Activated CD4-positive, alpha-beta T cell treated with anti-CD3 and anti-CD28 coated beads, Interleukin-2, amount 50 U/mL, for 24 hours (primary cell): ENCODE measurements around the gene HS1BP3.

ENCODE experiments used
- DNase-seq, 2 donors: peaks; one replicate each; pipeline ENCODE4 v3.0.0-alpha.2; 2020; ENCODE audit warnings: low read depth in 1 of 2, low spot score in 1 of 2

HS1BP3 gene

DNA sequence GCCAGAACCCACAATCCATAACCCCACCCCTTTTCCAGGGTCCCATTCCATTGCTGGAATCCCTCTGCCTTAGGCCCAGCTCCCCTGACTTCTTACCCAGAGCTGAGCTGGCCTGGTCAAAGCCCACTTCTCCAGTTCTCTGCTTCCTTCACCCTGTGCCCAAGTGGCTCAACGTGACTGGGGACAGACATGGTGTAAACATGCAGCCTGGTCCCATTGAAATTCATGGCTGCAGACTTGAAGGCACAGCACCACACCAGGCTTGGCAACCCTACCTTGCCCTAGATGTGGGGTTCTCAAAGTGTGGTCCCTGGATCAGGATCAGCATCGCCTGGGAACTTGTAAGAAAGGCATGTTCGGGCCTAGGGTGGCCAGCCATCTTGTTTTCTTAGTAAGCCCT lies 3.7 kb downstream of the HS1BP3 start:
- DNase-seq = no peak

DNA sequence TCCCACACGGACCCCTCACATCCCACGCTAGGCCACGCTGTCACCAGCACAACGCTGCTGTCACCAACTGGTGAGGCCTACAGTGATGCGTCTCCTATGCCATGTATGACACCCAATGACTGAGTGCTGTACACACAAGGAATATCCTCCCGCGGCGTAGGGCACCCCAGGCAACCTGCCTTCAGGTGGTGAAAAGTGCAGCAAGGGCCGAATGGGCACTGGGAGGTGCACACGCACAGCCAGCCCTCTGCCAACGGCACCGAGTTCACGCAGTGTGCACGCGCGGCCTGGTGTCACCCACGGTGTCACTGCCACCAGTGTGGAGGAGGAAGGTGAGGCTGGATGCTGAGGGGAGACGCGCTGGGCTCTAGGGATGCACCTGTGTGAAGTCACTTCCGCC lies 4.5 kb downstream of the HS1BP3 start:
- no peak for DNase-seq

DNA sequence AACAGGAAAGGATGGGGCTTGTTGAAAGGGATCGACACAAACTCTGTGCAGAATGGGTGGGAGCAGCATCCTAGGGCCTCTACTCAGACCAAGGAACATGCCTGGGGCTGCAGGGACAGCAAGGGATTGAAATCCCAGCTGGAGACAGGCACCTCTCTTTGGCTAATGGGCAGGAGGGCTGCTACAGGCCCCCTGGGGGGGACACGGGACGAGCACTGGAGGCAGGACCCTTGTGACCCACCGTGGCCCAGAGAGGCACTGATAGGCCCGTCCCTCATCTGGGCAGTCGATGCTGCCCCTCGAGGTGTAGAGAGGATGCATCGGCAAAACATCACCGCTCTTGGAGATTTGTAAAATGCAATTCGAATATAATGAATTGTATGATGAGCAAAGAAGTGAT lies 5.1 kb downstream of the HS1BP3 start:
- no peak for DNase-seq

DNA sequence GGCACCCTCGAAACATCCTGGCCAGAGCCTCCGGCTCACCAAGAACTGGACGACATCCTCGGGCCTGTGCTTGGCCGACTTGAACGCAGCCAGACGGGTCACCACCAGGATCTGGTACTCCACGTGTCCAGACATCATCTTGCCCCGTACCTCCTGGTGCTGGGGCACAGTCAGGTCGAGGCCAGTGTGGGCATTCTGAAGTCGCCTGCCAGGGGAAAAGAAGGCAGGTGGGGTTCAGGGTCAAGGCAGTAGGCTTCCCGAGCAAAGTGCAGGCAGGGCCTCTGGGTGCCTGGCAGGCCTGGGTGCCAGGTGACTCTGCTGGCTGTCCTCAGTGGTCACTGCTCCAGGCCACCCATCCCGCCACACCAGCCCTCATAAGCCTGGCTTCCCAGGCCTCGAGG lies 5.6 kb downstream of the HS1BP3 start:
- no peak for DNase-seq

DNA sequence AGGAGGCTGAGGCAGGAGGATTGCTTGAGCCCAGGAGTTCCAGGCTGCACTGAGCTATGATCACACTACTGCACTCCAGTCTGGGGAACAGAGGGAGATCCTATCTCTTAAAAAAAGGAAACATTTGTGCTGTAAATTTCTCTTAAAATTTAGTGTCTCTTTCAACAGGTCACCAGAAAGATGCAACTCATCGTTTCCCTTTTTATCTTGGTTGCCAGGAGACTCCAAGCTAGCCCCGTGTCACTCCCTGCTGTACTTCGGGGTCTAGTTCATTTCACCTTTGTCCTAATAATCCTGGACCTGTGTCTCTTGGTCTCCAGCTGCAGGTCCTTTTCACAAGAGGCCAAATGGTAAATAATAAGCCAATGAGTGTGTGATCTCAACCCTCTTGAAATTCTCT lies 7.1 kb downstream of the HS1BP3 start:
- no peak for DNase-seq

DNA sequence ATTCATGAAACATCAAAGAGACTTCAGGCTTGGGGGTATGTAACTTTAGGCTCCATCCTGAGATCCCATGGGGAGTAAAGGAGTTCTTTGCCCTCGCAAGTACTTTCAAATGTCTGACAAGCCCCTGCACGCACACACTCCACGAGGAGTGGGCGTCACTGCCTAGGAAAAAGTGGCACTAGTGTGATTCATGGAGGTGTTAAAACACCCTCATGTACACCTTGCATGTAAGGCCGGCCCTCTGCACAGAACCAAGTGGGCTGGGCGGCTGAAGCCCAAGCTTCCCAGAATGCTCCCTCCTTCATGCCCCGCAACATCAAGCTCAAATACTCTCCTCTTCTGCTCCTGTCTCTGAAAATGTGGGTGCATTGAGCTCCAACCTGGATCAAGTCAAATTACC lies 7.8 kb downstream of the HS1BP3 start:
- no peak for DNase-seq

DNA sequence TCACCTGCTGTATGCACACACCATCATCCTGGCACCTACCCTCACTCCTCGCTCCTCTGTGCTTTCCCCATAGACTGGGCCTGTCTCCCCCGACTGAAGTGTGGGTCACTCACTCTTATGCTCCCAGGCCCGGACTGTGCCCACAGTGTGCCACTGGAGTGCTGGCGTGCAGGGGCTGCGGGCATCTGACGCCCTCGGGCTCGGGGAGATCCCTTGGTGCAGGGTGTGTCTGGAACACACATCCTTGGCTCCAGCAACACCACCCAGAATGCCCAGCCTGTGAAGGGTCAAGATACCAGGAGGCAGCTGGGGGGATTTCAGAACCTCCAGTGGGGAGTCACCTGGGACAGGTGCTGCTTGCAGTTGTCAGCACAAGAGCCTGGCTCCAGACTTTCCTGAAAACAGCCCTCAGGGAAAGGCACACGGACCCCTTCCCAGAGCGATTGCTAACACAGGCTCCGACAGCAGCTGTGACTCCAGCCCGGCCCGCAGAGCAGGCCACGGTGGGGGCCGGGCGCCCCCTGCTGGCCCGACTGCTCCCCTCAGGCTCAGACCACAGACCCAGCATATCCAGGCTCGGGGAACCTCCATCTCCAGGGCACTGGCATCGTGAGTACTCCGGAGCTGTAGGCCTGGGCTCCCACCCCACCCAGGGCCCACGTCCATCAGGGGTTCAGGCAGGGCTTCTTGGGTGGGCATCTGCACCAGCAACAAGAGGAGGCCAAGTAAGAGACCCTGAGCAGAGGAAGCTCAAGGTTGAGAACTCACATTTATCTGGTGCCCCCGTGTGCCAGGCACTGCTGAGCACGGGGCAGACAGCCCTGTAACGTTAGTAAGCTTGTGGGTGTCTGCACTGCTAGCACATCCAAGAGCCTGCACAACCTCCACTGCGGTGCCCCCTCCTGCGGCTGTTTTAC lies 8.6 kb downstream of the HS1BP3 start:
- DNase-seq = peak; percentile 52 to 62

DNA sequence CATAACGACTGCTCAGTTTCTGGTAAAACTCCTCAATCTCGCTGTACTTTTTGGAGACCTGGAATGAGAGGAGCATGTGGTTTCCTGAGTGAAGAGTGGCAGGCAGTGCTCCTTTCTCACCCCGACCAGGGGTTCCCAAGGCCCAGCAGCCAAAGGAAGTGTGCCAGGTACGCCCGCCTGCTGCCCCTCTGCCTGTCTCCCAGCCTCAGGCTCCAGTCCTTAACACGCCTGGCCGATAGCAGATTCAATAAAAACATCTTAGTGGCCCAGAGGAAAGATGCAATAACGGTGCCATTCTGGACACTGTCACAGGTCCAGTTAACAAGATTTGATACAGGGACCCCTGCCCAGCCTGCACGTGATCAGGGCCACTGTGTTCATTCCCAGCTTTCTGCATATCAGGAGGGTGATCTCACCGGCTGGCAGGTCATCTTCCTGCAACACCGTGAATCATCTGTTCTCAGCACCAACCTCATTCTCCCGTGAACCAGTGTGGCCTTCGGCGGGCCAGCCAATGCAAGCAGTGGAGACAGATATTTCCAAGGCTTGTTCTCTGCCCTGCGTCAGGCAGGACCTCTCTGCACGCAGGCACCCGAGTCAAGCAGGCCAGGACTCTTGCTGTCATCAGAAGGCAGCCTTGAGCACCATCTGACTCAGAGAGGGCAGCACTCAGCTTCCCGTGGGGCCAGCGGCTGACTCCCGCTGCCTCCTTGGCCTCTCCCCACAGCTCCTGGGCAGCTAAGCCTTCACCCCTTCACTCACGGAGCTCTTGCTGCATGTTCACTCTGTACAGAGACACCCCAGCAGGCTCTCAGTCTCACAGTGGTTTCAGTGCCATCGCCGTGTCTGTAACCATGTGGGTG lies 9.5 kb downstream of the HS1BP3 start:
- no peak for DNase-seq

DNA sequence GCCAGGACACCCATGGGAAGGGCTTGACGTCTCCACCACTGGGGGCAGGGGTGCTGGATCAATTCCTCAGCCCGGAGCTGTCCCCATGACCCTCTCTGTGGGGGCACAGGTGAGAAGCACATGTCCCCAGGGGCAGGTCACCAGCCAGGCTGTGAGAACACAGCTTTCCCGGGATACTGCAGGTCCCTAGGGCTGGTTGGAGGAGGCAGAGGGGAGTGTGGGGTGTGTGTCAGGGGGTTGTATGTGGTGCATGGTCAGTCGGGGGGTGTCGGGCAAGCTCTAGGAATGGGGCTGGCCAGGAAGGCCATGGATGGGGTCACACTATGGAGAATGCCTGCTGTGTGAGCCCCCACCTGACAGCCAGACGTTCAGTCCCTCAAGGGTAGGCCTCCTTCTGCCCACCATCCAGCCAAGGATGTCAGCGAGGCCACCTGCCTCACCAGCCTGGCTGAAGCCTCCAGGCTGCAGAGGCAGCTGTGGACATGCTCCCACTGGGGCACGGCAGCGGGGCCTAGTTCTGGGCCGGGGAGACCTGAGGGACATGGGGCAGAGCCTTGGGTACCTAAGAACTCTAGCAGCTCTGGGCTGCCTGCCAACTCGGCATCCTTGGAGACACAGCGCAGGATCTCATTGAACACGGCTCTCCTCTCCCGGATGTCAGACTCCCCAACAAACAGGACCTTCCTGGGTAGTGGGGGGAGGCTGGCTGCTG lies 10.3 kb downstream of the HS1BP3 start:
- DNase-seq = no peak

DNA sequence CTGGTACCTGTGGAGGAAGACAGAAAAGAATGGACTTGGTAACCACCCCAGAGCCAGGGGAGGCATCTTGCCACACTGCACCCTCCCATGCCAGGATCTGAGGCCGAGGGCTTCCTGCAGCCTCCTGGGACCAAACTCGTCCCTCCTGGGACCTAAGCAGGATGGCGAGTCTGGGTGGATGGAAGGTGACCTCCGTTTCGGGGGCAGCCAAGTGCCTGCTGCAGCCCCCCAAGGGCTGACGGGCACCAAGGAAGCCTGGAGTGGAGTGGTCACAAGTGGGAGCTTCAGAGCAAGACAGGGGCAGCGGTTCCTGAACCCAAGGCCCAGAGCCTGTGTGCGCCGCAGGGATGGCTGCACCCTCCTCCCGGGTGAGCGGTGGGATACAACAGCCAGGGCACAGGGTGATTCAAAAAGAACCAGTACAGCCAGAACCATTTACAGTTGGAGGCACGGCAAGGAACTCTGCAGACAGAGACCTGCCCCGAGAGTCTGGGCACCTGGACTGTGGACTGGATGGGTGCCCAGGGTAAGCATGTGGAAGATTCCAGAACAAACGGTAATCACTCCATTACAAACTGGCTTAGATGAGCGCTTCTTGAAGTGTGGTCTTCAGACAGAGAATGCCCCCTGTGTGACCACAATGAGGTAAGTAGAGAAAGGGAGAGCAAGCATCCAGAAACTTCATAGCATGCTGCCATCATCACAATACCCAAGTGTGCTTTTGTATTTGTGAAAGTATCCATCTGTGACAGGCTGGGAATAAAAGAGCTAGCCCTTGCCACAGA lies 12.1 kb downstream of the HS1BP3 start:
- no peak for DNase-seq

DNA sequence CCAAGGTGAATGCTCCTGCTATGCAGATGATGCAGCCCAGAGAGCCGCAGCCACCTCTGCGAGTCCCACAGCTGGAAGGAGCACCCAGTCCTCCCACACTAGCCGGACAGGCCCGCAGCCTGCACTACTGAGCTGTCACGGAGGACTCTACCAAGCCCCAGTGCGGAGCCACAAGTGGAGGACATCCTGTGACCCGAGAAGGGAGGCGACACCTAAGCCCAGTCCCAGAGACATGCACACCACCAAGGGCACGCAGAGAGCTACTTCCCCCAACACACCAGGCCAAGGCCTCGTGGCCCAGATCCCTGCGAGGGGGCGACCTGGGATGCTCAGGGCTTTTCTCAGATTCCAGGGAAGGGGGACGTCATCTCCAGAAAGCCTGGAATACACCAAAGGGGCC lies 12.9 kb downstream of the HS1BP3 start:
- no peak for DNase-seq

DNA sequence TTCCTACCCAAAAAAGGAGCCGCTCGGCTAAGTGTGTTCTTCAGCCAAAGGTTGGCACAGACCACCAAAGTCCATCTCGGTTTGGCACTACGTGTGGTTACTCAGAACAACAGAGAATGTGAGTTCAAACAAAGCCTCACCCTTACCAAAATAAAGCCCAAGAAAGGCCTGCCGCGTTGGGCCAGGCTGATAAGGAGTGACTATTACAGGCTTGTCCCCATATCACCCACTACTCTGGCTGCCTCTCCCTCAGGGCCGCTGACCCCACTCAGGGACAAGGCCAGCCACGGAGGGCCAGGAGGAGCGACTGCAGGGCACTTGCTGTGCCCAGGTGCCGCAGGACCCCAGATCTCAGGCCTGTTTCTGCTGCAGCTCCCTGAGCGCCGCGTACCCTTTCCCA lies 13.8 kb downstream of the HS1BP3 start:
- DNase-seq = no peak

DNA sequence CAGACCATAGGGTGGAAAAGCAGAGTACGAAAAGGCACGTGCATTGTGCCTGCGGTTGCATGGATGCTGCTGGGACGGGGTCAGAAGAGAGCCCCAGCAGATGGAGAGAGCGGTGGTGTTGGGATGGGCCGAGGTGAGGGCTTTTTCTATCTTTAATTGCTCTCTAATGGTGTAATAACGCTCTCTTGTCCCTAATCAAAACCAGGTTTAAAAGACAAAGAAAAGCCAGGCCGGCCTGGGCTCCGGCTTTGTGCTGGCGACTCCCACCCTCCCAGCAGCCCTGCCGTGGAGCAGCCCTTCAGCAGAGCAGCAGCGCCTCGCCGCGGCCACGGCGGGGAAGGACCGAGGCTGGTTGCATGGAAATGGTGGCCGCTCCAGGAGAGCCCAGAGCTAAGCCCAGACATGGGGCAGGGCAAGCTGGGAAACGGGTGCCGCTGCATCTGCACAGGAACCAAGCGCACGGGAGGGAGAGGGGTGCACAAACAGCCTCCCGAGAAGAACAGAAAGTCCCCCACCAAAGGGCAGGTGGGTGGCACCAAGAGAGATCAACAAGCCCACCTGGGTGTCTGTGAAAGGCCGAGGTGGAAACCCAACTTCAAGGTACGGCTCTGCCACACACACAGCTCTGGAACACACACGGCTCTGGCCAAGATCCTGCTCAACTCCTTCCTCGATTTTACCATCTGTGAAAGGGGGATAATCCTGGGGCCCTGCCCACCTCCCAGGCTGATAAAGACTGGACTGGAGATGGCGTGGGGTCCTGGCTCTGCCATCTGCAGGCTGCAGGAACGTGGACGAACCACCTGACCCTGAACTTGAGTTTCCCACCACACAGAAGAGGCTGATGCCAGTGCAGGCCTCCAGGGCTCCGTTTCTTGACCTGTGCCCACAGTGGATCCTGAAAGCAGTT lies 15.0 kb downstream of the HS1BP3 start:
- peak in 1 of 2 donors; percentile 12 for DNase-seq

DNA sequence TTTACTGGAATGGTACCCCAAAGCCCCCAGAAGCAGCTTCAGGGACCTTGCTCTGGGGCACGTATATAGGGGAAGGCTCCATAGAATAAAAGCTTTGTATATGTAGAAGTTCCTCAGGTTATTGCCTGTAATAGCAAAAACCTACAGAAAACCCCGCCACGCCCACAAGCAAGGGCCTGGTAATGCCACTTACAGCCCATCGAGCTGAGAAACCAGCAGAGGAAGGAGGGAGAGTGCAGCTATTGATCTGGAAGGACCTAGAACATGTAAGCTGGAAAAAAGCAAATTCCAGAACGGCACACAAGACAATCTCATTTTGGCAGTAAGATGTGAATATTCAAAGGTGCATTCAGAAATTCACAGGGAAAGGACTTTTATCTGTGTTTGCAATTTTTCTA lies 15.8 kb downstream of the HS1BP3 start:
- DNase-seq = no peak

DNA sequence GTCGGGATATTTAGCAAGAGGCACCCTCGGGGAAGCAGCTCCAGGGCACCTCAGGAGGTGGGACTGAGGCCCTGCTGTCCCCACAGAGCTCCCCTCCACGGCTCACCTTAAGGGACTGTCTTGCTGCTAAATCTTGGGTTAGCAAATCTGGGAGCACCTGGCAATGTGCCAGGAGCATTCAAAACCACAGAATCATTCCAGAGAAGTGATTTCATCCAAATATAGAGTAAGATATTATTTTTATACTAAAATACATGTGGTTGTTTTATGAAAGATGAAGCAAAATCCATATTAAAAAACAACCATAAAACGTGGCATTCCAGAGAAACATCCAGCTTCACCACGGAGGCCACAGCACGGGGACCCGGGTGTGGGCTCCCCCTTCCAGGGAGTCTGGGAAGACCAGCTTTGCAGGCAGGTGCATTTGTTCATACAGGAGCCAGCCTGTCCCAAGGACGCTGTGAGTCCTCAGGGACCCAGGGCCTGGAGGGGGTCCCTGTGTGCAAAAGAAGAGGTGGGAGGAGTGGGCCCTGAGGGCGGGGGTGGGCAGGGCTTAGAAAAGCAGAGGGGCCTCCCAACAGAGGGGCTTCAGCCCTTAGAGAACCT lies 16.3 kb downstream of the HS1BP3 start:
- DNase-seq = no peak

DNA sequence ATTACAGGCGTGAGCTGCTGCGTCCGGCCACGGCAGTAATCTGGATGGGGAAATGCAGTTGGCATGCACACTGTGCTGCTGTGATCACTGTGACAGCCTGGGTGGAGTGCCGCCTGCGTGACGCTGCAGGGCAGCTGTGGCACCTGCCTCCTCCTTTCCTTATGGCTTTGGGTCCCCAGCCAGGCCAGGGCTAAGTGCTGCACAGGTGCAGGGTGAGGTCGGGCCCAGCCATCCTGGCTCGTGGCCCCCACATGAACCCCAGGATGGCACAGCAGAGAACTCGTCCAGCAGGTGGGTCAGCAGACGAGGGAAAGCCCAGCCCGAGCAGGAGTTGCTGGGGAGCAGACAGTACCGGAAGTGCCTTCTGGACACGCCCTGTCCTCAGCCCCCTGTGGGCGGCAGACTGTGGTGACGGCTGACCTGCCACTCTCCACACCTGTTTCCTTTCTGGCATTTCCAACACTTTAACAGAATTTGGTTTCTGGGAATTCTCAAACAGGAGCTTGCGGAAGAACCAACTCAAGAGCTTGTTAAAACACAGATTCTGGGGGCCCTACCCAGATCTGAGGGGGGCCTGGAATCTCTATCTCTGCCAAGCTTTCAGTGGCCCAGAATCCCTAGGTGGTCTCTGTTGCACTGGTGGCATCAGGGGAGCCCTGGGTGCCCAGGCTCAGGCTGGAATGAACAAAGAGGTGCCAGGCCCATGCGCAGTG lies 16.9 kb downstream of the HS1BP3 start:
- no peak for DNase-seq

DNA sequence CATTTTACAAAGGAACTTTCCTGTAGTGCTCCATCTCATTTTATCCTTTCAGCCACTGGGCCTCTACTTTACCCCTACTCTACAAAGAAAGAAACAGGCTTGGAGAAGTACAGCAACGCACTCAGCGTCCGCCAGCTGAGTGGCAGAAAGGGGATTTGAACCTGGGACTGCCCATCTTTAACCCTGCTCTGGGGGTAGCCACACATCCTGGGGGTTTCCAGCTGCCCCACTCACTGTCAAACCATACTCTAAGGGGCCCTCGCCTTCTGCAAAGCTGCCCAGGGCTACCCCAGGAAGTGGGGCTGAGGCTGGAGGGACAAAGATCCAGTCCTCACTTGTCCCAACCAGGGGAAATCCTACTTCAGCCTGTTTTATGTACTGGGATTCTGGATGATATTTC lies 17.9 kb downstream of the HS1BP3 start:
- DNase-seq = no peak

DNA sequence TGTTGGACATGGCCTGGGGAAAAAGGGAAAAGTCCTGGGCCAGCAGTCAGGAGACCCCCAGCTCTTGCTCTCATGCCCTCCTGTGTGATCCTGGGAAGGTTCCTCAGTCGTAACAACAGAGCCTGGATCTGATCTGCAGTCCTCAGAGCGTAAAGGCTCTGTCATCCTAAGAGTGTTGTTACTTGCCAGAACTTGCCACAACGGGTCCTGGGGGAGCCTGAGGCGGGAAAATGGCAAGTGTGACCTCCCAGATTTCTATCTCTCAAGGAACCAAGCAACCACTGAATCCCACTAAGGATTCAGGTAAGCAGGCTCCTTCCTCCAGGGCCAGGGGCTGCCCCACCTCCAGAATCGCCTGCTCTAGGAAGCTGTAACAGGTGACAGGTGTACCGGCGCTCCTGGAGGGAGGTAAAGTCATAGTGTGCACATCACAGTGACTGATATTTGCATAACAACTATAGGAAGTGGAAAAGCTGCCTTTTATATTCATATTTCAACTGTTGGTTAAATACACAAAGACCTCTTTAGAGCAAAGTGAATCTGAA lies 18.4 kb downstream of the HS1BP3 start:
- DNase-seq = no peak
